HepG2 (cell line): ENCODE data around the gene GBA2. TPM values are rescaled to one million over a fixed set of nuclear protein-coding genes. Genes with fewer than 3 reads are reported as not detected.

Experiments used
- ATAC-seq: fragments of 200-7000 bp; cut with Tn5 transposase; 3 replicates; pipeline ENCODE4 v1.9.1; 2020; ENCODE audit warnings: mild to moderate bottlenecking, moderate library complexity
- BruUV-seq: library from RNA; stranded (reverse); fragments of 400-500 nt; replicated peaks from 2 replicates; lab custom pipeline; 2021; lab: Mats Ljungman, UMichigan
- CTCF ChIA-PET: fragments of 300-600 bp; formaldehyde crosslinking; extraction: SDS; loops from one replicate; lab custom pipeline; 2021; ENCODE audit warnings: low total read pairs, inconsistent platforms, low intra/inter-chr PET ratio; lab: Yijun Ruan, JAX
- POLR2A ChIA-PET: fragments of 350-600 bp; sonication (Branson Sonifier 250); formaldehyde crosslinking; loops from one replicate; lab custom pipeline; 2020; ENCODE audit warnings: antibody characterized with exemption, inconsistent platforms; lab: Yijun Ruan, JAX
- DNase-seq: peaks from one replicate; pipeline ENCODE4 v3.0.0-alpha.2; 2015; ENCODE audit warnings: low spot score
- FAIRE-seq: peaks from 3 replicates; lab custom pipeline; 2011; peaks lifted over from hg19 to GRCh38; lab: Jason Lieb, UNC
- H2AFZ ChIP-seq: one replicate; pipeline ENCODE4 v1.6.1; 2011; ENCODE audit warnings: low read length, inconsistent platforms
- H3K27ac ChIP-seq: fragments of 300-600 bp; 3 replicates; pipeline ENCODE4 v1.8.0; 2011; ENCODE audit warnings: mixed run types, mild to moderate bottlenecking, mixed read lengths, low read length, inconsistent platforms; ENCODE audit not compliant: insufficient read depth; ENCODE audit errors: extremely low read length
- H3K27me3 ChIP-seq, 2 experiments: fragments of 200-600 bp in 1 of 2; 2 replicates in 1 of 2; 3 replicates in 1 of 2; pipeline versions ENCODE4 v1.6.0 to v1.8.0; 2011; ENCODE audit warnings: low read length in 2 of 2, mild to moderate bottlenecking in 2 of 2, moderate library complexity in 2 of 2, inconsistent platforms in 1 of 2; ENCODE audit not compliant: insufficient read depth in 2 of 2, control insufficient read depth in 1 of 2
- H3K36me3 ChIP-seq, 2 experiments: fragments of 200-600 bp in 1 of 2; replicated peaks in 1 of 2; 2 replicates in 1 of 2; 3 replicates in 1 of 2; pipeline versions ENCODE4 v1.5.1 to v1.8.0; 2011; ENCODE audit warnings: low read length in 2 of 2, inconsistent platforms in 1 of 2; ENCODE audit not compliant: insufficient read depth in 2 of 2, control insufficient read depth in 1 of 2
- H3K4me1 ChIP-seq: 2 replicates; pipeline ENCODE4 v1.5.1; 2012; ENCODE audit warnings: low read length, inconsistent platforms; ENCODE audit not compliant: insufficient read depth
- H3K4me2 ChIP-seq: 2 replicates; pipeline ENCODE4 v1.6.0; 2011; ENCODE audit warnings: low read depth, low read length, inconsistent platforms
- H3K4me3 ChIP-seq, 3 experiments: fragments of 200-600 bp in 1 of 3; sonication (generic), shearing (Covaris generic) in 1 of 3; replicated peaks in 1 of 3; 2 replicates each; pipeline ENCODE4 v1.5.1; 2011 to 2016; ENCODE audit warnings: low read length in 3 of 3, inconsistent platforms in 2 of 3, low read depth in 2 of 3, mild to moderate bottlenecking in 2 of 3, control low read depth in 1 of 3, mixed read lengths in 1 of 3; ENCODE audit not compliant: insufficient read depth in 1 of 3
- H3K79me2 ChIP-seq: one replicate; pipeline ENCODE4 v1.6.1; 2011; ENCODE audit warnings: low read length, inconsistent platforms; ENCODE audit not compliant: insufficient read depth
- H3K9ac ChIP-seq: 2 replicates; pipeline ENCODE4 v1.6.0; 2011; ENCODE audit warnings: mild to moderate bottlenecking, low read depth, low read length, inconsistent platforms; ENCODE audit not compliant: insufficient read depth
- H3K9me3 ChIP-seq: 2 replicates; pipeline ENCODE4 v1.5.1; 2012; ENCODE audit warnings: mild to moderate bottlenecking, low read length
- H4K20me1 ChIP-seq: 2 replicates; pipeline ENCODE4 v1.6.0; 2011; ENCODE audit warnings: inconsistent platforms, mild to moderate bottlenecking, low read length, moderate library complexity; ENCODE audit not compliant: insufficient read depth
- DNMT3B ChIP-seq: conservative IDR thresholded peaks from 2 replicates; pipeline ENCODE4 v1.6.1; 2016; ENCODE audit warnings: missing biosample characterization, control low read depth
- GPN1 ChIP-seq: sonication (generic); formaldehyde crosslinking; IDR thresholded peaks from 2 replicates; pipeline ENCODE4 v1.5.1; 2020; ENCODE audit warnings: missing genetic modification reagents, borderline replicate concordance
- HDAC1 ChIP-seq: sonication (generic); formaldehyde crosslinking; IDR thresholded peaks from 2 replicates; pipeline ENCODE4 v1.5.1; 2020; ENCODE audit warnings: mild to moderate bottlenecking, missing genetic modification reagents
- HNRNPK ChIP-seq: fragments of 200-400 bp; formaldehyde crosslinking; IDR thresholded peaks from 2 replicates; pipeline ENCODE4 v1.6.1; 2018; ENCODE audit warnings: low read length, low read depth, moderate library complexity, mild to moderate bottlenecking; ENCODE audit not compliant: poor library complexity, severe bottlenecking
- KDM1A ChIP-seq: IDR thresholded peaks from 2 replicates; pipeline ENCODE4 v1.6.1; 2016; ENCODE audit warnings: missing compliant biosample characterization
- NFE2 ChIP-seq: sonication (generic); formaldehyde crosslinking; IDR thresholded peaks from 2 replicates; pipeline ENCODE4 v1.4.0; 2020; ENCODE audit warnings: missing genetic modification reagents
- POLR2AphosphoS2 ChIP-seq: IDR thresholded peaks from 2 replicates; pipeline ENCODE4 v1.6.1; 2011; ENCODE audit warnings: low read depth, low read length, improper control_type of control experiment
- SIX4 ChIP-seq: sonication (generic); formaldehyde crosslinking; IDR thresholded peaks from 2 replicates; pipeline ENCODE4 v1.4.0; 2020; ENCODE audit warnings: missing genetic modification reagents
- SNRNP70 ChIP-seq: fragments of 200-400 bp; formaldehyde crosslinking; IDR thresholded peaks from 2 replicates; pipeline ENCODE4 v1.6.1; 2017; ENCODE audit warnings: mild to moderate bottlenecking, low read depth, low read length, moderate library complexity
- TSC22D2 ChIP-seq: sonication (generic); formaldehyde crosslinking; IDR thresholded peaks from 2 replicates; pipeline ENCODE4 v1.5.1; 2020; ENCODE audit warnings: missing genetic modification reagents, mild to moderate bottlenecking, borderline replicate concordance
- ZNF235 ChIP-seq: sonication (generic); formaldehyde crosslinking; IDR thresholded peaks from 2 replicates; pipeline ENCODE4 v1.8.1; 2023; ENCODE audit warnings: mild to moderate bottlenecking, missing genetic modification reagents, borderline replicate concordance
- ZNF724P ChIP-seq: sonication (generic); formaldehyde crosslinking; IDR thresholded peaks from 2 replicates; pipeline ENCODE4 v1.8.0; 2022; ENCODE audit warnings: missing genetic modification reagents, borderline replicate concordance
- WGBS: methylation state at CpG from one replicate; pipeline ENCODE4 v1.1.6; 2017; ENCODE audit warnings: low lambda C conversion rate; 5-methylcytosine and 5-hydroxymethylcytosine counted together
- in situ Hi-C: cut with HindIII; loops from 2 replicates; pipeline ENCODE4 v1.10.0; 2017; ENCODE audit warnings: low pct_unique_long_range_greater_than_20kb; ENCODE audit not compliant: extremely low pct_ligation_motif_present
- intact Hi-C: fragments of 100-400 bp; cut with micrococcal nuclease; formaldehyde crosslinking; loops from one replicate; pipeline ENCODE4 v1.10.0; 2022; ENCODE audit not compliant: unreplicated experiment
- polyA plus RNA-seq, 8 experiments: library from polyadenylated mRNA; depleted of rRNA in 3 of 8; stranded (reverse) in 7 of 8; unstranded in 1 of 8; fragments of >200 nt; fragmentation: Illumina TruSeq in 4 of 8; extraction: Trizol in 4 of 8; gene quantifications; 2 replicates each; pipeline versions ENCODE4 v1.2.1 to v1.2.3, GENCODE V29; 2011 to 2016; ENCODE audit warnings: low read depth in 4 of 8, missing spikeins in 1 of 8, mixed read lengths in 1 of 8; ENCODE audit not compliant: insufficient read depth in 1 of 8
- total RNA-seq, 5 experiments: library from RNA; depleted of rRNA; stranded (reverse); fragments of >200 nt; fragmentation: Illumina TruSeq; extraction: Trizol; gene quantifications; 2 replicates each; pipeline ENCODE4 v1.2.3, GENCODE V29; 2016; ENCODE audit warnings: low read depth in 1 of 5
- TF ChIP-seq, protein P1 (sequence below): IDR thresholded peaks from 2 replicates; pipeline ENCODE4 v1.6.1; 2016; ENCODE audit warnings: low read depth, borderline replicate concordance
- TF ChIP-seq, protein P2 (sequence below): sonication (generic); formaldehyde crosslinking; IDR thresholded peaks from 2 replicates; pipeline ENCODE4 v1.4.0; 2020; ENCODE audit warnings: missing genetic modification reagents
- TF ChIP-seq, protein P3 (sequence below): sonication (generic); formaldehyde crosslinking; IDR thresholded peaks from 2 replicates; pipeline ENCODE4 v1.5.0; 2020; ENCODE audit warnings: mild to moderate bottlenecking, missing genetic modification reagents, moderate library complexity
- TF ChIP-seq, protein P4 (sequence below): sonication (generic); formaldehyde crosslinking; IDR thresholded peaks from 2 replicates; pipeline ENCODE4 v1.5.1; 2020; ENCODE audit warnings: missing genetic modification reagents, mild to moderate bottlenecking, borderline replicate concordance
- TF ChIP-seq, protein P5 (sequence below): sonication (generic); formaldehyde crosslinking; IDR thresholded peaks from 2 replicates; pipeline ENCODE4 v1.4.0; 2020; ENCODE audit warnings: mild to moderate bottlenecking, missing genetic modification reagents
- TF ChIP-seq, protein P6 (sequence below): sonication (generic); formaldehyde crosslinking; IDR thresholded peaks from 2 replicates; pipeline ENCODE4 v1.4.0; 2020; ENCODE audit warnings: missing genetic modification reagents
- TF ChIP-seq, protein P7 (sequence below): sonication (generic); formaldehyde crosslinking; IDR thresholded peaks from 2 replicates; pipeline ENCODE4 v1.5.0; 2020; ENCODE audit warnings: missing genetic modification reagents, mild to moderate bottlenecking, borderline replicate concordance

GBA2 gene
- total and polyA plus RNA-seq, 2 of the 13 experiments (the other 11 are each of a cell fraction or from before 2014, with no cell fraction given), result 37.5 to 86.1 TPM

DNA sequence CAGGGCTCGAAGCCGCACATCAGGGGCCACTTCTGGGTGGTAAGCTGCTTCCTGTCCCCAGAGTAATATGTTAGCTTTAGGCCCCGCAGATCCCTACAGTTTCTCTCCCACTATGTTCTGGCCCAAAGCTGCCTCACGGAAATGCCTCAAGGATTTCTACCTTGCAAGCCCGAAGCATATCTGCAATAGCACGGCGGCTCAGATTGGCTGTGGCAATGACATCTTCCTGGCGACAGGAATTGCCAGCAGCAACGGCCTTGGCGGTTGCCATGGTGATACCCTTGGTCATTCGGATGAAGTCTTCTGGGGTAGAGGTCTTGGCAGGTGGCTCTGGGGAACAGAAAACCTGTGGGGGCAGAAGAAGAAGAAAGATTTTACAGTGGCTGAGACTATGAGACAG is 49.0 kb downstream of the GBA2 start:
- Histone ChIP-seq H3K9ac (no peak overlapping the region), H3K4me2 (no peak overlapping the region), H3K4me3 (no peak overlapping the region), H3K27me3 (no peaks in the 10 kb centered on the region), H3K27ac (no peak overlapping the region), H3K79me2 (no peaks in the 10 kb centered on the region), H3K9me3 (no peaks in the 10 kb centered on the region), H4K20me1 (no peaks in the 10 kb centered on the region), H3K36me3 (peaks cover 46 to 81% of the 10 kb centered on the region in 2 experiments), H3K4me1 (peaks cover 14% of the 10 kb centered on the region), H2AFZ (no peak overlapping the region)
- 97% methylated on average over 8 of the region's 11 CpGs for WGBS
- ChIA-PET CTCF (no interaction called here), POLR2A (no interaction called here)
- in situ Hi-C loops (no loop called here), intact Hi-C loops (no loop called here)
- ATAC-seq (no peak), FAIRE-seq (no peak), DNase-seq (no peak)
- BruUV-seq, result no TSS peak
- TF ChIP-seq, protein P1, sequence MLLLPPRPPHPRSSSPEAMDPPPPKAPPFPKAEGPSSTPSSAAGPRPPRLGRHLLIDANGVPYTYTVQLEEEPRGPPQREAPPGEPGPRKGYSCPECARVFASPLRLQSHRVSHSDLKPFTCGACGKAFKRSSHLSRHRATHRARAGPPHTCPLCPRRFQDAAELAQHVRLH (CRISPR knock-in tag), result no peak
- TF ChIP-seq, protein P2, sequence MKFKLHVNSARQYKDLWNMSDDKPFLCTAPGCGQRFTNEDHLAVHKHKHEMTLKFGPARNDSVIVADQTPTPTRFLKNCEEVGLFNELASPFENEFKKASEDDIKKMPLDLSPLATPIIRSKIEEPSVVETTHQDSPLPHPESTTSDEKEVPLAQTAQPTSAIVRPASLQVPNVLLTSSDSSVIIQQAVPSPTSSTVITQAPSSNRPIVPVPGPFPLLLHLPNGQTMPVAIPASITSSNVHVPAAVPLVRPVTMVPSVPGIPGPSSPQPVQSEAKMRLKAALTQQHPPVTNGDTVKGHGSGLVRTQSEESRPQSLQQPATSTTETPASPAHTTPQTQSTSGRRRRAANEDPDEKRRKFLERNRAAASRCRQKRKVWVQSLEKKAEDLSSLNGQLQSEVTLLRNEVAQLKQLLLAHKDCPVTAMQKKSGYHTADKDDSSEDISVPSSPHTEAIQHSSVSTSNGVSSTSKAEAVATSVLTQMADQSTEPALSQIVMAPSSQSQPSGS (CRISPR knock-in tag), result no peak
- TF ChIP-seq, protein P3, sequence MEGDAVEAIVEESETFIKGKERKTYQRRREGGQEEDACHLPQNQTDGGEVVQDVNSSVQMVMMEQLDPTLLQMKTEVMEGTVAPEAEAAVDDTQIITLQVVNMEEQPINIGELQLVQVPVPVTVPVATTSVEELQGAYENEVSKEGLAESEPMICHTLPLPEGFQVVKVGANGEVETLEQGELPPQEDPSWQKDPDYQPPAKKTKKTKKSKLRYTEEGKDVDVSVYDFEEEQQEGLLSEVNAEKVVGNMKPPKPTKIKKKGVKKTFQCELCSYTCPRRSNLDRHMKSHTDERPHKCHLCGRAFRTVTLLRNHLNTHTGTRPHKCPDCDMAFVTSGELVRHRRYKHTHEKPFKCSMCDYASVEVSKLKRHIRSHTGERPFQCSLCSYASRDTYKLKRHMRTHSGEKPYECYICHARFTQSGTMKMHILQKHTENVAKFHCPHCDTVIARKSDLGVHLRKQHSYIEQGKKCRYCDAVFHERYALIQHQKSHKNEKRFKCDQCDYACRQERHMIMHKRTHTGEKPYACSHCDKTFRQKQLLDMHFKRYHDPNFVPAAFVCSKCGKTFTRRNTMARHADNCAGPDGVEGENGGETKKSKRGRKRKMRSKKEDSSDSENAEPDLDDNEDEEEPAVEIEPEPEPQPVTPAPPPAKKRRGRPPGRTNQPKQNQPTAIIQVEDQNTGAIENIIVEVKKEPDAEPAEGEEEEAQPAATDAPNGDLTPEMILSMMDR, result no peak
- TF ChIP-seq POLR2AphosphoS2, result no peak
- TF ChIP-seq KDM1A (CRISPR knock-in tag), result no peak
- no peak for TF ChIP-seq HDAC1 (CRISPR knock-in tag)
- TF ChIP-seq, protein P4, sequence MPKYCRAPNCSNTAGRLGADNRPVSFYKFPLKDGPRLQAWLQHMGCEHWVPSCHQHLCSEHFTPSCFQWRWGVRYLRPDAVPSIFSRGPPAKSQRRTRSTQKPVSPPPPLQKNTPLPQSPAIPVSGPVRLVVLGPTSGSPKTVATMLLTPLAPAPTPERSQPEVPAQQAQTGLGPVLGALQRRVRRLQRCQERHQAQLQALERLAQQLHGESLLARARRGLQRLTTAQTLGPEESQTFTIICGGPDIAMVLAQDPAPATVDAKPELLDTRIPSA (CRISPR knock-in tag), result no peak
- TF ChIP-seq TSC22D2, result no peak
- no peak for TF ChIP-seq SNRNP70
- TF ChIP-seq, protein P5, sequence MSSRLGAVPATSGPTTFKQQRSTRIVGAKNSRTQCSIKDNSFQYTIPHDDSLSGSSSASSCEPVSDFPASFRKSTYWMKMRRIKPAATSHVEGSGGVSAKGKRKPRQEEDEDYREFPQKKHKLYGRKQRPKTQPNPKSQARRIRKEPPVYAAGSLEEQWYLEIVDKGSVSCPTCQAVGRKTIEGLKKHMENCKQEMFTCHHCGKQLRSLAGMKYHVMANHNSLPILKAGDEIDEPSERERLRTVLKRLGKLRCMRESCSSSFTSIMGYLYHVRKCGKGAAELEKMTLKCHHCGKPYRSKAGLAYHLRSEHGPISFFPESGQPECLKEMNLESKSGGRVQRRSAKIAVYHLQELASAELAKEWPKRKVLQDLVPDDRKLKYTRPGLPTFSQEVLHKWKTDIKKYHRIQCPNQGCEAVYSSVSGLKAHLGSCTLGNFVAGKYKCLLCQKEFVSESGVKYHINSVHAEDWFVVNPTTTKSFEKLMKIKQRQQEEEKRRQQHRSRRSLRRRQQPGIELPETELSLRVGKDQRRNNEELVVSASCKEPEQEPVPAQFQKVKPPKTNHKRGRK (CRISPR knock-in tag), result no peak
- TF ChIP-seq, protein P6, sequence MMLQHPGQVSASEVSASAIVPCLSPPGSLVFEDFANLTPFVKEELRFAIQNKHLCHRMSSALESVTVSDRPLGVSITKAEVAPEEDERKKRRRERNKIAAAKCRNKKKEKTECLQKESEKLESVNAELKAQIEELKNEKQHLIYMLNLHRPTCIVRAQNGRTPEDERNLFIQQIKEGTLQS (CRISPR knock-in tag), result no peak
- TF ChIP-seq GPN1 (CRISPR knock-in tag), result no peak
- TF ChIP-seq ZNF235, result no peak
- TF ChIP-seq NFE2 (CRISPR knock-in tag), result no peak
- TF ChIP-seq SIX4 (CRISPR knock-in tag), result no peak
- TF ChIP-seq DNMT3B, result no peak
- TF ChIP-seq, protein P7, sequence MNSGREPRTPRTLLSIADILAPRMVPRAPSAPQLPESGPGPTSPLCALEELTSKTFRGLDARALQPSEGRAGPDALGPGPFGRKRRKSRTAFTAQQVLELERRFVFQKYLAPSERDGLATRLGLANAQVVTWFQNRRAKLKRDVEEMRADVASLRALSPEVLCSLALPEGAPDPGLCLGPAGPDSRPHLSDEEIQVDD (CRISPR knock-in tag), result no peak
- no peak for TF ChIP-seq ZNF724P (CRISPR knock-in tag)
- no peak for TF ChIP-seq HNRNPK
